Right ventricle myocardium superior (tissue), 1 donor: Measurements from ENCODE around the gene WDR12. TPM values are rescaled to one million over a fixed set of nuclear protein-coding genes. Genes with fewer than 3 reads are reported as not detected.
A peak's percentile ranks its signal among the peaks of the same experiment; 100 is the strongest.
"Not testable (repeated sequence)": the region's sequence is repeated elsewhere in the genome, so short reads cannot be mapped to it uniquely, and the experiment has no call there.

Source experiments
- ATAC-seq: fragments of 200-7000 bp; cut with Tn5 transposase; one replicate; pipeline ENCODE4 v1.9.1; 2020; ENCODE audit warnings: mild to moderate bottlenecking; ENCODE audit not compliant: poor library complexity
- DNase-seq: peaks from one replicate; pipeline ENCODE4 v3.0.0-alpha.2; 2020
- intact Hi-C: fragments of 100-400 bp; cut with DNase I; formaldehyde crosslinking; loops from one replicate; pipeline ENCODE4 v1.11.2; 2022
- long read RNA-seq: library from polyadenylated mRNA; unstranded; transcript quantifications from one replicate; pipeline ENCODE4 v2.0.0, GENCODE V29; 2021
- total RNA-seq: library from RNA; stranded (reverse); fragmentation: NEBNext Ultra II Directional; extraction: Animal tissue kit (Norgen Biotek cat#: 25700); gene quantifications from one replicate; pipeline ENCODE4 v1.2.1, GENCODE V29; 2021
- donor health status: DM: no; HTN: yes; CAD: no; lungs with severe emphysema.

Gene WDR12
- 51.1 TPM for total RNA-seq
- long read RNA-seq, full-length matches to known transcripts: 30 of 34 reads
- long read RNA-seq, partial matches to known transcripts: 1 of 34 reads
- long read RNA-seq, other reads (novel, unspliced or antisense): 3 of 34 reads

DNA sequence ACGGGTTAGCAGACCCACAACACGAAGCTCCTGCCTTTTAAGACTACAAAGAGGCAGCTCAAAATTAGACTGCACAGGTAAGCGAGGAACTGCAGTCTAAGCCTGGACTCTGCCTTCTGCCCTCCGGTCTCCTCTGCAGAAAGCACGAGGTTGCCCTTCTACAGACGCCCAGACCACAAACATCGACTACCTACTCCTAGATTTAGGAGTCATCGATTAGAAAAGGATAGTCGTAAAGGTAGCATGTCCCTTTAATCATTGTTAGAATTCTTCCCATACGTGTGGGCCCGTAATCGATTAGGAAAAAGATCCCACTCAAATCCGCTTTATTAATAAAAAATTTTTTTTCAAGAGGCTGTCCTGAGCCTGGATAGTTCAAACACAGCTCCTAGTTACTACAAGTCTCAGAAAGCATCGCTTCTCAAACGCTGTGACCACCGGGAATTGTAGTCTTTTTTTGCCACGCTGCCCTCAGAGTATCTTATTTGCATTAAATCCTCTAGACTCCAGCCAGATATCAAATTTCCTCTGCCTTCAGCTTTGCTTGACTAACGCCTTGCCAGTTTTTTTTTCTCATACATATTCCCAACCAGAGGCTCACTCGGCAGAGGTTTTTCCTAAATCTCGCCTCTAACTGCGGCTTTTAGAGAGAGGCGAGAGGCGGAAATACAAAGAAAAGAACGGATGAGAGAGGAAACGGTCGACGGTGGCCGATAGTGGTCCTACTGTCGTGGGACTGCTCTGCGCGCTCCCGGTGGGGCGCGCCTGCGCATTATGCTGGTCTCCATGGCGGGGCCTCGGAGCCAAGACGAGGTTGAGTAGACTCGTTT is at the start of gene WDR12, which contains the start of gene CARF:
Gene WDR12 (minus strand): TSS at position 162 of the 830 bp plus-strand sequence. CDS start 197 bp downstream, outside the sequence.
Gene CARF (plus strand): TSS at position 764 of the 830 bp plus-strand sequence. CDS start 29,628 bp downstream, outside the sequence.
- ATAC-seq (peak; percentile 98), DNase-seq (peak; percentile 95)
- intact Hi-C loops: no loop called here

DNA sequence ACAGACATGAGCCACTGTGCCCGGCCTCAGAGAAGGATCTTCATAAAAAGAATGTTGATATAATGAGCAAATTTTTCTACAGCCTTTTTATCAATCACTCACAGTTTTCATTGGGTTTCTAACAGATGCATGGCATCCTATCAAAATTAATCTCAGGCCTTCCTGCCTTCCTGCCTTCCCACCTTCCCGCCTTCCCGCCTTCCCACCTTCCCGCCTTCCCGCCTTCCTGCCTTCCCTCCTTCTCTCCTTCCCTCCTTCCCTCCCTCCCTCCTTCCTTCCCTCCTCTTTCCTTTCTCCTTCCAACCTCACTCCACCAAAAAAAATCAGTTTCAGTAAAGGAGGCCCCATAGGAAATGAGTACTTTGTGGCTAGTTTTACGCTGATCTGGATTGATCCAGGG is 49.1 kb upstream of the WDR12 start:
- intact Hi-C loops: no loop called here
- ATAC-seq (no peak), DNase-seq (no peak)

DNA sequence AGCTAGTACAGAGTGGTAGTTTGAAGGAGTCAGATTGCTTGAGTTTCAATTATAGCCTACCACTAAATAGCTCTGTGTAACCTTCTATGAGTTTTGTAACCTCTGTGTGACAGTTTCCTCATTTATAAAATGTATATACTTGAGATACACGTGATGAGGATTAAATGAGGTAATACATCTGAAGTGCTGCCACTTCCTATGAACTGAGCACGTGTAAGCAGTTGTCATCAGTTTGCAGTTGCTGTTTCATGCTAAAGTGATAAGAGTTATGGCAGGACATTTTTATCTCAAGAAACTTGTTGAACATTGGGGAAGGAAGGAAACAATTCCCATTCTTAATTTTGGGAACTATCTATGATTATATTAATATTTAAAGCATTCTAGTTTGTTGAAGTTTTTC is 39.1 kb upstream of the WDR12 start:
- intact Hi-C loops: no loop called here
- DNase-seq: no peak

DNA sequence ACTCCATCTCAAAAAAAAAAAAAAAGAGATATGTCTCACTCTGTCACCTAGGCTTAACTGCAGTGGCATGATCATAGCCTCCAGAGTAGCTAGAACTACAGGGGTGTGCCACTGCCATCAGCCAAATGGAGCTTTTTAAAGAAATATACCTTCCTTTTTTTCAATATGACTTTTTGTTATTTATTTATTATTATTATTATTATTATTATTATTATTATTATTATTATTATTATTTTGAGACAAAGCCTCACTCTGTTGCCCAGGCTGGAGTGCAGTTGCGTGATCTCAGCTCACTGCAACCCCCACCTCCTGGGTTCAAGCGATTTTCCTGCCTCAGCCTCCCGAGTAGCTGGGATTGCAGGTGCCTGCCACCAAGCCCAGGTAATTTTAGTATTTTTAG is 37.9 kb upstream of the WDR12 start:
- intact Hi-C loops, DNase-seq, ATAC-seq: not testable (repeated sequence)

More for the DNA sequence above, 39.1 kb upstream of the WDR12 start:
- ATAC-seq: peak; percentile 41

DNA sequence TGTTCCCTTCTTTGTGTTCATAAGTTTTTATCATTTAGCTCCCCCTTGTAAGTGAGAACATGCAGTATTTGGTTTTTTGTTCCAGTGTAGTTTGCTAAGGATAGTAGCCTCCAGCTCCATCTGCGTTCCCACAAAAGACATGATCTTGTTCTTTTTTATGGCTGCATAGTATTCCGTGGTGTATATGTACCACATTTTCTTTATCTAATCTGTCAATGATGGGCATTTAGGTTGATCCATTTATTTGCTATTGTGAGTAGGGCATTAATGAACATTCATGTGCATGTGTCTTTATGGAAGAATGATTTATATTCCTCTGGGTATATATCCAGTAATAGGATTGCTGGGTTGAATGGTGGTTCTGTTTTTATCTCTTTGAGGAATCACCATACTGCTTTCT is 34.0 kb upstream of the WDR12 start:
- ATAC-seq (no peak), DNase-seq (no peak)
- intact Hi-C loops: no loop called here

DNA sequence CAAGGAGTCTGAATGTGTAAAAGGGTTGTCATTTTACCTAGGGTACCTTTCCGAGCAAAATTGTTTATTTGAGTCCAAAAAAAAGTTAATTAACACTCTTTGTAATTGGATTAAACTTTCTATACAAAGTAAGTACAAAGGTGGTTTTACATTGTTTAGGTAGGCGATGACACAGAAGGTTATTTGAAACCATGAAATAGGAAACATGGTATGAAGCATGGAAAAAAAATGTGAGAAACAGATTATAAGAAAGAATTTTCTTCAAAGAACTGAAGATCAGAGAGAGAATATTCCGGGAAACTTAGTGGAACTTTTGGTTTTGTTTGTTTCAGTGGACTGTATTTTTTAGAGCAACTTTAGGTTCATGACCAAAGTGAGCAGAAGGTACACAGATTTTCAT is 33.3 kb upstream of the WDR12 start:
- DNase-seq: no peak
- no peak for ATAC-seq
- intact Hi-C loops: no loop called here

DNA sequence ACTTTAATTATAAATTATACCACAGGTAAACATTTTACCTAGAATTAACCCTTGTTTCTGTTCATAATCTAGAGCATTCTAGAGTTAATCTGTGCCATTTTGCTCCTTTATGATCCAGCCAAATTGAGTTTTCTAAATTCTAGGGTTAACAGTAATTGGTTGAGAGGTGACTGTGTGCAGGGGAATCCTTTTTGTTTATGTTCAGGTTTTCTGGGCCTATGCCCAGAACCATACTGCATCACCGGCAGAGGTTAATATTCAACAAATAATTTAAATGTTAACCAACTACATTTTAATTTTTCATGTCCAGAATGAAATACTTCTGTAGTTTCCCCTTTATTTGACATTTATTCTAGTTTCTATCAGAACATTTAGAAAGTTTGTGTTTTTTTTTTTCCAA is 32.9 kb upstream of the WDR12 start:
- ATAC-seq (no peak), DNase-seq (no peak)
- intact Hi-C loops: no loop called here

DNA sequence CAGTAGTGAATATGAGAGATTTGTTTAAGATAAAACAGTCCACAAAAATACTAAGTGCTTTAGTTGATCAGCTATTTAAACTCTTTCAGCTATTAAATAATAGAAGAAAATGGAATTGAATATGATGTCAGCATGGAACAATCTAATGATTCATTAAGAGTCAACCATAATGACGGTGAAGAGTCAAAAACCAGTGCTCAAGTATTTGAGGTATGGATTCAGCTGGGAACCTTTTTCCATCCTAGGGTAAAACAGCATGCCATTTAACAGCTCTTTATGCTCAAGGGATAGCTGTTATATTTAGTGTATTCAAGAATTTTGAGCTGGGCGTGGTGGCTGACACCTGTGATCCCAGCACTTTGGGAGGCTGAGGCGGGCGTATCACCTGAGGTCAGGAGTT is 30.3 kb upstream of the WDR12 start:
- intact Hi-C loops: no loop called here
- ATAC-seq (no peak), DNase-seq (no peak)

DNA sequence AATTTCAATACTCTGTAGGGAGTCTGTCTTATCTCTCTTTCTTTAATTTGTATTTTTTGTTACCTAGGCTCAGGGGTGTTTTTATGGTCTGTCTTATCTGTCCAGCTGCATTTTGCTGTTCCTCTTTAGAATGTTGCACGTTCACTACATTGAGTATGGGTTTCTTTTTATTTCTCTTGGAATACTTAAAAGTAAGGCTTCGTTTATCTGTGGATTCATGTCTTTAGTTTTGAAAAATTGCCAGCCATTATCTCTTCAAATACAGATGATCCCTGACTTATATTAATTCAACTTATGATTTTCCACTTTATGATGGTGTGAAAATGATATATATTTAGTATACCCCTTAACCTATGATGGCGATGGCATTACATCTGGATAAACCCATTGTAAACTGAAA is 27.5 kb upstream of the WDR12 start:
- intact Hi-C loops: no loop called here
- DNase-seq: no peak
- ATAC-seq: no peak

DNA sequence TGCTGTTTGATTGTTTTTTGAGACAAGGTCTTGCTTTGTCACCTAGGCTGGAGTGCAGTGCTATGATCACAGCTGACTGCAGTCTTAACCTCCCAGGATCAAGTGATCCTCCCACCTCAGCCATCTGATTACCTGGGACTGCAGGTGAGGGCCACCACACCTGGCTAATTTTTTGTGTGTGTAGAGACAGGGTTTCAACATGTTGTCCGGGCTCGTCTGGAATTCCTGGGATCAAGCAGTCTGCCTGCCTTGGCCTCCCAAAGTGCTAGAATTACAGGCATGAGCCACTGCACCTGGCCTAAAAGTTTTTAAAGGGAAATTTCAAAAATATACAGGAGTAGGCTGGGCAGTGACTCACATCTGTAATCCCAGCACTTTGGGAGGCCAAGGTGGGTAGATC is 23.0 kb upstream of the WDR12 start:
- intact Hi-C loops: no loop called here
- ATAC-seq: no peak

DNA sequence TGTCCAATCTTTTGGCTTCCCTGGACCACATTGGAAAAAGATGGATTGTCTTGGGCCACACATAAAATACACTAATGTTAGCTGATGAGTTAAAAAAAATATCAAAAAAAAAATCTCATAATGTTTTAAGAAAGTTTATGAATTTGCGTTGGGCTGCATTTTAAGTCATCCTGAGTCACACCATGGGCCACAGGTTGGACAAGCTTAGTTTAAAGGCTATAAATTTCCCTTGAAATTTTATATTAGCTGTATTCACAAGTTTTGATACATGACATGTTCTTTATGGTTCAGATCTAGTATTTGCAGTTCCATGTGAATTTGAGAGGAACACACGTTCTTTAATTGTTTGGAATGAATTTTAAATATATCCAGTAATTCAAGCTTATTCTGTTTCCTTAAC is 22.5 kb upstream of the WDR12 start:
- ATAC-seq (no peak), DNase-seq (no peak)
- intact Hi-C loops: no loop called here

More for the DNA sequence above, 23.0 kb upstream of the WDR12 start:
- no peak for DNase-seq

DNA sequence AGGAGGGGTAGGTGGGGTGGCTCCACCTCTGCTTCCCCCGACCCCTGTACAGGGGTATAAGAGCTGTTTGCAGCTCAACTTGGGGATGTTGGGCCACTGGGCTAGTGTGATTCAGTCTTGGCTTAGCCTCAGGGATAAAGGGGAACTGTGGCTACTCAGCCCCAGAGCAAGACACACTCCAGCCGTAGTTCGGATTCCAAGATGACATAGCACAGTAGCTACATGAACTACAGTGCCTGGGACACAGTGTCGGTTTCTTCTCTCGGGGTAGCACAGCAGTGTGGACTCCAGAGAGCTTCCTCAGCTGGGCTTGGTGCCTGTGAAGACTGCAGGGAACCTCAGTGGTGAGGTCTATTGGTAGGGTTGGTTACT is 21.7 kb upstream of the WDR12 start:
- no peak for DNase-seq
- ATAC-seq: no peak

DNA sequence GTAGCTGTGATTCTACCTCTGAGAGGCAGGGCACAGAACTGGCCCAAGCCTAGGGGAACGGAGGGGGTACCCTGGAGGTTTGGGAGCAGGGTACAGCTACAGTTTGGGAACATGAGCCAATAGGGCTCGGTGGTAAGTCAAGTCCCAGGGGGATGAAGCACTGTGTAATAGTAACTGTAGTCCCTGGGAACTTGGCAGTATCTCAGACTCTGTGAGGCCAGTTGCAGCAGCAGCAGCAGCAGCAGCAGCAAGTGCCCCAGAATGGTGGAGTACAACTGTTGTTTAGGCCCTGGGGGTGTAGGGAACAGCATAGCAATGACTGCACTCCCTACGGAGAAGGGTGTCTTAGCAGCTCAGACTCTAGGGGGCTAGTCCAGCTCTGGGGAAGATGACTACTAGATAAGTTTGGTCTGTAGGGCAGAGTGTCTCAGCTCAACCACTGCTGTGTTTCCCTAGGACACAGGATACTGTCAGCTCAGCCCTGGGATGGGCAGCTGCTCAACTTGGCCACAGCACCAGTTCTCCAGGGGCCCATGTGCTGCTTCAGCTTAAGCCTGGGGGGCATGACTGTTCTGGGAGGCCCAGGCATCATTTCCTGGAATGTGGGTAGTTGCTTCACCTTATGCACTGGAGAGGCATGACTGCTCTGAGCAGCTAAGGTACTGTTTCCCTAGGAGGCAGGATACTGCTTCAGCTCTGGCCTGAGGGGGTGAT is 21.1 kb upstream of the WDR12 start:
- intact Hi-C loops: no loop called here
- DNase-seq (no peak), ATAC-seq (no peak)

More for the DNA sequence above, 21.7 kb upstream of the WDR12 start:
- intact Hi-C loops: no loop called here

DNA sequence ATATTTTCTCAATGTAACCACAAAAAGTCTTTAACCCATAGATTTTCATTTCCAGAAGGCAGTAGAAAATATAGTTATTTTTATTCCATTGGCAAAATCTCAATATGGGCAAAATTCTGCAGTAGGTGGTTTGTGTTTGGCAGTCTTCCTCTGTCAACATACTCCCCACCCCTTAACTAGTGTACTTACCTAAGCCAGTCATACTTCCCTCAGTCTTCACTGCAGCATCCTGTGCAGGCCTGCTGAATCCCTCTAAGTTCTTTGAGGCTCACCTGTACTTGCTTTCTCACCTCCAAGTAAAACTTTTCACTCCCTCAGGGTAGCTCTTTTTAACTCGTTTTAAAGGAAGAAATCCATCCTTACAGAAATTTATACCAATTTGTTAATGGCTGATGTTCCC is 7.4 kb upstream of the WDR12 start:
- DNase-seq (no peak), ATAC-seq (no peak)
- intact Hi-C loops: no loop called here

DNA sequence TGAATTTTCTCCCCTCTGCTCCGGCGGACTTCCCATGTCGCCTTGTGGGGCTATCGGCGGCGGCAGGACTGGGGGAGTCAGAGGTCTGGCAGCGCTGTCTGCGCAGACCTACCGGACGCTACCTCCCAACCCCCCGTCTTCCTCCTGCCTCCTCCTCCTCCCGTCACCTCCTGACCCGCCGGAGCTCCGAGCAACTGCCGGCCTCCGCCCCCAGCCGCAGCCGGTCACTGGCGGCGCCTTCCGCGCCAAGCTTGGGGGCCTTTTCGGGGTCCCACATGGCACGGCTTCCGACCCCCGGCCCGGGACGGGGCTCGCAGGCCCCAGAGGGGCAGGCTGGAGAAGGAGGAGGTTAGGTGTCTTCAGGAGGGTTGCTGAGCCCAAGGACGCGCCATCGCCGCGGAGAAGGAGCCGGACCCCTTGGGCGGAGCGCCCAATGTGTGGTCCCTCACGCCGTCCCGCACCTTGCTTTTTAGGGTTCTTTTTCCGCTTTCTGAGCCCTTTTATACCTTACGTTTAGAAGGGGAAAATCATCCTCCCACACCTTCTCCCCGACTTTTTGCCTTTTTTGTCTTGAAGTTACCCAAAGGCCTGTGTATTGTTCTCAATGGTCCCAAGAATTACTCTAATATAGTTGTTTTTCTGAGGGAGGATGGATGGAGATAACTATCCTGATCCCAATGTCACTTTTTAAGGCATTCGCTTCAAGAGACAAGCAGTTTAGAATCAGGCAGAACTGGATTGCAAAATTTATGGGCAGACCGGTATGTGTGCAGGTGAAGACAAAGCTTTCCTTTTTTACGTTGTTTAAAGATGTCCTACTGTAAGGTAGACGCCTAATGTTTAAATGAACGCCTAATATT is 1.1 kb upstream of the WDR12 start:
- intact Hi-C loops, DNase-seq: not testable (repeated sequence)
- peak; percentile 89 for ATAC-seq

DNA sequence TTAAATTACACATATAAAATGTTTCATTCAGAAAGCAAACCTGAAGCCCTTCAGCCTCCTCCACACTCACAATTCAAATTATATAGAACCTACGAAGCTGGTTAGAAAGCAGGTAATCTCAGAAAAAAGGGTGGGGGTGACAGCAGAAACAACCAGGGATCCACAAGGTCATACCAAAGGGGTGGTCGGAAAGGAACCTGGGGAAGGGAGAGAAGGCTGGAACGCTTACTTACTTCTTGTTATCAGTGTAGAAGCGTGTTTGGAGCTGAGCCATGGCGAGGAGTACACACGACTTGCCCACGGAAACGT is 316 bp downstream of the WDR12 start:
- intact Hi-C loops: no loop called here

DNA sequence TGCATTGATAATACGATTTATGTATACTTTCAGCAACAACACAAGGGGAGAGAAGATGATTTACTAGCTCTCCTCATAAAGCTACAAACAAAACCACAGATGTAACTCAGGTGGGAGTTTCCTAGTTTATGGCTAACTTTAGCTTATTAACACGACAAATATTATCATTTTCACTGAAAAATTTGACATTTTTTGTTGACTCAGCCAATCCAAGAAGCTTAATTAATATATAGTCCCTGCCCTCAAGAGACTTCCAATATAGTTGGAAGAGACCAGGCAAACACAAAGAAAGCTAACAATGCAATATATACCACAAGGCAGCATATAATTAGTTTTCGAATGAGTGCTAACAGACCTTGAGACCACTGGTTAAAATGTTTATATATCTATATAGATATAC is 775 bp downstream of the WDR12 start:
- intact Hi-C loops: no loop called here
- no peak for DNase-seq

More for the DNA sequence above, 316 bp downstream of the WDR12 start:
- no peak for DNase-seq
- ATAC-seq: peak; percentile 3

DNA sequence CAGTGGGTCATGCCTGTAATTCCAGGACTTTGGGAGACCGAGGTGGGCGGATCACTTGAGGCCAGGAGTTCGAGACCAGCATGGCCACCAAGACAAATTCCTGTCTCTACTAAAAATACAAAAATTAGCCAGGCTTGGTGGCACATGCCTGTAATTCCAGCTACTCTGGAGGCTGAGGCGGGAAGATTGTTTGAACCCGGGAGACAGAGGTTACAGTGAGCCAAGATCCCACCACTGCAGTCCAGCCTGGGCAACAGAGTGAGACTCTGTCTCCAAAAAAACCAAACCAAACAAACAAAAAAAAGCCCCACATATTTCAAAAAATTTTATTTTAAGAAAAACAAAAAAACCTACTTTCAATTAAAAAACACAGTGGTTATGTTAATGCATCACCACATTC is 1.2 kb downstream of the WDR12 start:
- DNase-seq, intact Hi-C loops, ATAC-seq: not testable (repeated sequence)

More for the DNA sequence above, 775 bp downstream of the WDR12 start:
- no peak for ATAC-seq
